A673 (cell line): Measurements from ENCODE around the gene TEX53. TPM values are rescaled to one million over a fixed set of nuclear protein-coding genes. Genes with fewer than 3 reads are reported as not detected.
A peak's percentile ranks its signal among the peaks of the same experiment; 100 is the strongest.

Experiments used
- BruUV-seq: library from RNA; stranded (reverse); fragments of 400-500 nt; replicated peaks from 2 replicates; lab custom pipeline; 2021; lab: Mats Ljungman, UMichigan
- CTCF ChIA-PET: fragments of 300-600 bp; sonication (Branson Sonifier 250); formaldehyde crosslinking; loops from one replicate; lab custom pipeline; 2022; ENCODE audit warnings: antibody characterized with exemption; lab: Charles Lee
- POLR2A ChIA-PET: fragments of 300-600 bp; sonication (Branson Sonifier 250); formaldehyde crosslinking; loops from one replicate; lab custom pipeline; 2022; ENCODE audit warnings: antibody characterized with exemption; ENCODE audit not compliant: low non-redundant PET; lab: Charles Lee
- DNase-seq: peaks from one replicate; pipeline ENCODE4 v3.0.0-alpha.2; 2015; ENCODE audit warnings: low spot score
- H3K27ac ChIP-seq: fragments of 200-600 bp; sonication (generic); 2 replicates; pipeline ENCODE4 v1.5.1; 2016; ENCODE audit warnings: mixed run types, low read depth, mild to moderate bottlenecking, mixed read lengths, antibody characterized with exemption, low read length; ENCODE audit not compliant: poor library complexity, severe bottlenecking
- H3K27me3 ChIP-seq: fragments of 200-600 bp; sonication (generic); replicated peaks from 2 replicates; pipeline ENCODE4 v1.6.1; 2017; ENCODE audit warnings: mixed run types, low read depth, mild to moderate bottlenecking, mixed read lengths, antibody characterized with exemption, low read length; ENCODE audit not compliant: insufficient read depth, poor library complexity
- H3K36me3 ChIP-seq: fragments of 200-600 bp; sonication (generic); 2 replicates; pipeline ENCODE4 v1.6.1; 2016; ENCODE audit warnings: mixed run types, mild to moderate bottlenecking, mixed read lengths, antibody characterized with exemption, low read length; ENCODE audit not compliant: insufficient read depth, poor library complexity, severe bottlenecking
- H3K4me1 ChIP-seq: fragments of 200-600 bp; sonication (generic); 2 replicates; pipeline ENCODE4 v1.6.1; 2017; ENCODE audit warnings: mixed run types, mild to moderate bottlenecking, mixed read lengths, antibody characterized with exemption, low read length; ENCODE audit not compliant: insufficient read depth, poor library complexity, severe bottlenecking
- H3K4me3 ChIP-seq: fragments of 200-600 bp; sonication (generic); 2 replicates; pipeline ENCODE4 v1.5.1; 2016; ENCODE audit warnings: low read depth, mixed run types, mild to moderate bottlenecking, mixed read lengths, low read length; ENCODE audit not compliant: poor library complexity, severe bottlenecking
- H3K9me3 ChIP-seq: fragments of 200-600 bp; sonication (generic); 2 replicates; pipeline ENCODE4 v1.6.1; 2016; ENCODE audit warnings: mixed run types, low read depth, mild to moderate bottlenecking, mixed read lengths, antibody characterized with exemption, low read length; ENCODE audit not compliant: poor library complexity, severe bottlenecking
- EZH2 ChIP-seq: fragments of 200-600 bp; sonication (generic); IDR thresholded peaks from 2 replicates; pipeline ENCODE4 v1.6.1; 2017; ENCODE audit warnings: borderline replicate concordance, low read depth, mild to moderate bottlenecking, mixed read lengths, antibody characterized with exemption, low read length; ENCODE audit not compliant: poor library complexity, severe bottlenecking
- intact Hi-C: fragments of 100-400 bp; cut with micrococcal nuclease; formaldehyde crosslinking; loops from one replicate; pipeline ENCODE4 v1.10.0; 2022; ENCODE audit not compliant: unreplicated experiment
- total RNA-seq: library from RNA; stranded (reverse); gene quantifications from 2 replicates; pipeline ENCODE4 v1.2.3, GENCODE V29; 2021
- TF ChIP-seq, protein P1 (sequence below): fragments of 300-800, 200-600 bp; sonication (generic); conservative IDR thresholded peaks from 2 replicates; pipeline ENCODE4 v1.5.1; 2017; ENCODE audit warnings: low read depth, mild to moderate bottlenecking, antibody characterized with exemption, low read length, moderate library complexity, mixed read lengths

TEX53 gene
- total RNA-seq, 1 experiment from 2014 or later, result not detected

DNA sequence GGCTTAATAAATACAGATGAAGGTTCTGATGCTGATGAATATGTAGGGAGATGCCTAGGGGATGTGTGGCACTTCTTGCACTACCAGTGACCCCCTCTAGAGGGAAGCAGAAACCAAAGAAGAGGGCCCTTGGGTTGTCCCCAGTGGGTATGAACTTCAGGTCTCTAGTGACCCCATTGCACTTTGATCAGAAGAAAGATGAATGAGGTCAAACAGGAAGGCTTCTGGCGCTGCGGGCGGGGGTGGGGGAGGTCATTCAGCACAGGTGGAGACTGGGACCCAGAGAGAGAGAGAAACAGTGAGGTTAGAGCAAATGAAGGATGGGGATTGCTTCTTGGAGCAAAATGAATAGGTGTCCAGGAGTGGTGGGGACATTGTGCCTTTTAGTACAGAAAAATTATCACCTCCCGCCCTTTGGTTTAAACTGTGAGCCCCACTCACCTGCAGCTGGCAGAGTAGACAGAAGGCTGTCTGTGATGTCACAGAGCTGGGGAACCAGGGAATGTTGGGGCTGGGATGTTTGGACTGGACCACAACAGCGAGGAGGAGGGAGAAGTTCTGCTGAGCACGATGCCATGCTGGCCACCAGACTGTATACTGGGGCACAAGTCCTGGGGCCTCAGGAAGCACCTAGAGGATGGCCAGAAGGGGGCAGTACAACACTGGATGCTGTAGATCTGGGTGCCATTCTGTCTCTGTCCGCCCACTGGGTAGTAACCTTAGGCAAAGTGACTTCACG, 24.2 kb upstream of the TEX53 start, which contains the start of gene TEX48:
TSS of gene TEX48 (minus strand) at position 599 of the 739 bp plus-strand sequence. CDS start 10,469 bp downstream, outside the sequence.
- intact Hi-C loops, result loop anchor here (1.0 kb wide), 2 partner anchors 226 to 333 kb away; no protein-coding TSS in a partner anchor
- no peaks in the 10 kb centered on the region for H3K36me3 ChIP-seq
- H3K27me3 ChIP-seq, result no peaks in the 10 kb centered on the region
- no TSS peak for BruUV-seq
- peaks cover 16% of the 10 kb centered on the region for H3K4me1 ChIP-seq
- H3K4me3 ChIP-seq, result no peak within 1 kb of the TSS
- H3K27ac ChIP-seq, result no peak within 1 kb of the TSS
- ChIA-PET POLR2A (no interaction called here), CTCF (interaction anchor here (0.6 to 1.2 kb wide), 3 partner anchors 118 to 333 kb away, joined by 3 to 5 read pairs (median 3); no protein-coding TSS in a partner anchor)
- DNase-seq, result peak; percentile 84
- no peaks in the 10 kb centered on the region for H3K9me3 ChIP-seq
- no peak for TF ChIP-seq EZH2
- TF ChIP-seq, protein P1, sequence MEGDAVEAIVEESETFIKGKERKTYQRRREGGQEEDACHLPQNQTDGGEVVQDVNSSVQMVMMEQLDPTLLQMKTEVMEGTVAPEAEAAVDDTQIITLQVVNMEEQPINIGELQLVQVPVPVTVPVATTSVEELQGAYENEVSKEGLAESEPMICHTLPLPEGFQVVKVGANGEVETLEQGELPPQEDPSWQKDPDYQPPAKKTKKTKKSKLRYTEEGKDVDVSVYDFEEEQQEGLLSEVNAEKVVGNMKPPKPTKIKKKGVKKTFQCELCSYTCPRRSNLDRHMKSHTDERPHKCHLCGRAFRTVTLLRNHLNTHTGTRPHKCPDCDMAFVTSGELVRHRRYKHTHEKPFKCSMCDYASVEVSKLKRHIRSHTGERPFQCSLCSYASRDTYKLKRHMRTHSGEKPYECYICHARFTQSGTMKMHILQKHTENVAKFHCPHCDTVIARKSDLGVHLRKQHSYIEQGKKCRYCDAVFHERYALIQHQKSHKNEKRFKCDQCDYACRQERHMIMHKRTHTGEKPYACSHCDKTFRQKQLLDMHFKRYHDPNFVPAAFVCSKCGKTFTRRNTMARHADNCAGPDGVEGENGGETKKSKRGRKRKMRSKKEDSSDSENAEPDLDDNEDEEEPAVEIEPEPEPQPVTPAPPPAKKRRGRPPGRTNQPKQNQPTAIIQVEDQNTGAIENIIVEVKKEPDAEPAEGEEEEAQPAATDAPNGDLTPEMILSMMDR, result peak; percentile 74

DNA sequence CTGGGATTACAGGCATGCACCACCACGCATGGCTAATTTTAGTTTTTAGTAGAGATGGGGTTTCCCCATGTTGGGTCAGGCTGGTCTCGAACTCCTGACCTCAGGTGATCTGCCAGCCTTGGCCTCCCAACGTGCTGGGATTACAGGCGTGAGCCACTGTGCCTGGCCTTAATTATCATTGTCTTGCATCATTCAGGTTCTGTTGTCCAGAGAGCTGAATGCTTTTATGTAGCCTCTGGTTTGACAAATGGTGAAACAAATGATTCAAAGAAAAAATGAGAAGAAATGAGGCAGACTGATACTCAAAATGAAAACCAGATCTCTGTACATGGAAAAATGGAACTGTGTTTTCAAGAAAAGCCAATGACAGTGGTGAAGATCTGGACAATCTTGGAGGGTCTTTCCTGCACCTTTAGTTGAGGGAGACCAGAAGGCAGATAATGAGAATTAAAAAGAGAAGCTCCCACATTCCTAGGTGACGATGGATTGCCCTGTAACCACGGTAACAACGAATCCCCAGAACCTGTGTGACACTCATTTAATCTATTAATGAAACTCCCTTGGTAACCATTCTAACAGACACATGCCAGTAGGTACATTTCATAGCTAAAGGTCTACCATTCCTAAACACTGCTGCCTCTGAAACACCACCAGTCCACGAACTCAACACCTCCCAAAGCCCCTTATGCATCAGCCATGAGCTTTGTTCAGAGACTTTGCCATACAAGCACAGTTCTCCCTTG, 22.8 kb upstream of the TEX53 start:
- ChIA-PET CTCF (interaction anchor here (0.9 to 1.2 kb wide), 3 partner anchors 275 to 334 kb away, joined by 3 to 5 read pairs (median 3); no protein-coding TSS in a partner anchor), POLR2A (no interaction called here)
- Histone ChIP-seq H3K4me1 (peaks cover 16% of the 10 kb centered on the region), H3K36me3 (no peaks in the 10 kb centered on the region), H3K9me3 (no peaks in the 10 kb centered on the region), H3K27me3 (no peaks in the 10 kb centered on the region), H3K27ac (no peak overlapping the region), H3K4me3 (no peak overlapping the region)
- no TSS peak for BruUV-seq
- TF ChIP-seq, protein P1, result no peak
- TF ChIP-seq EZH2, result no peak
- no peak for DNase-seq
- intact Hi-C loops, result loop anchor here (1.0 kb wide), 2 partner anchors 227 to 334 kb away; no protein-coding TSS in a partner anchor

DNA sequence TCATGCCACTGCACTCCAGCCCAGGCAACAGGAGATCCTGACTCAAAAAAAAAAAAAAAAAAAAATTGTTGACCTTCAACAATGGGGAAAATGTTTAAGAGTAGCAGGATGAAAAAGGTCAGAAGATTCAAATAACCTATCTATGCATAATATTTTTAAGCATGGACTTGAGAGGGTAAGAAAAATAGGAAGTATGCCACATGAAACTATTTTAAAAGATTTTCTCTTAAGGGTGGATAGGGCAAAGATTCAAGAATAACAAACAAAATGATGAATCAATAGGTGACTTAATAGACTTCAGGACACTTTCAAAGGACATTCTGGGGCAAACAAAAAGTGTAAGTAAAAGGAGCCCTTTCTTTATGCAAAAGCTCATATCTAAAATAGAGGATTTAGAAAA, 21.2 kb upstream of the TEX53 start:
- POLR2A ChIA-PET, result no interaction called here
- no peaks in the 10 kb centered on the region for H3K27me3 ChIP-seq
- no peaks in the 10 kb centered on the region for H3K36me3 ChIP-seq
- H3K9me3 ChIP-seq, result no peaks in the 10 kb centered on the region
- BruUV-seq, result no TSS peak
- CTCF ChIA-PET, result interaction anchor here (0.7 kb wide), 1 partner anchor 18 kb away, joined by 3 read pairs; no protein-coding TSS in a partner anchor
- no peak overlapping the region for H3K4me3 ChIP-seq
- DNase-seq, result no peak
- no peak for TF ChIP-seq EZH2
- TF ChIP-seq, protein P1, result no peak
- H3K27ac ChIP-seq, result no peak overlapping the region
- H3K4me1 ChIP-seq, result peaks cover 16% of the 10 kb centered on the region
- intact Hi-C loops, result no loop called here
